ENCODE data around the gene RORC. TPM values are rescaled to one million over a fixed set of nuclear protein-coding genes. Genes with fewer than 3 reads are reported as not detected.

RORC gene
- total and polyA plus RNA-seq, 2 of the 8 experiments (the other 6 are each of a cell fraction or from before 2014, with no cell fraction given) = 0.44 to 0.54 TPM

- no peaks in the 10 kb centered on the region for H3K79me1 ChIP-seq (ENCODE audit: low read depth, low read length)
- no peak overlapping the region for H3K4me2 ChIP-seq (ENCODE audit: insufficient read depth in 1 of 2, low read depth in 2 of 2, low read length in 2 of 2)
- no peak overlapping the region for H3K23ac ChIP-seq (ENCODE audit: insufficient read length)
- no peak for FAIRE-seq
- no peak overlapping the region for H3K27ac ChIP-seq (ENCODE audit: low read depth, low read length)
- H3K18ac ChIP-seq (ENCODE audit: extremely low read depth, low read length) = no peak overlapping the region
- H2AK5ac ChIP-seq (ENCODE audit: low read depth, low read length) = no peak overlapping the region
- H2BK12ac ChIP-seq (ENCODE audit: low read depth, low read length) = no peak overlapping the region
- no peaks in the 10 kb centered on the region for H3K9me3 ChIP-seq (ENCODE audit: insufficient read depth in 2 of 2, low read depth in 1 of 2, low read length in 1 of 2)
- H4K91ac ChIP-seq (replicated peaks; ENCODE audit: insufficient read length, low read length) = no peak overlapping the region
- POLR2A ChIA-PET (ENCODE audit: partially characterized antibody) = no interaction called here
- peaks cover 2% of the 10 kb centered on the region; the same call in 1 of the 2 replicates for H3K23me2 ChIP-seq (ENCODE audit: low read depth, low read length)
- CTCF ChIA-PET (ENCODE audit: partially characterized antibody) = interaction anchor here (0.6 to 0.9 kb wide), 4 partner anchors 21 to 143 kb away, joined by 3 to 7 read pairs (median 4); partner anchors contain the start of genes C2CD4D and RIIAD1
- H3K14ac ChIP-seq (ENCODE audit: insufficient read length) = no peak overlapping the region
- 50% methylated on average over 2 of the region's 2 CpGs; no CpG with 5 or more reads in 1 of the 2 experiments for WGBS, 2 experiments (ENCODE audit: extremely low coverage in 1 of 2, insufficient coverage in 1 of 2, insufficient read length in 1 of 2, insufficient replicate concordance in 2 of 2, low coverage in 1 of 2, low lambda C conversion rate in 2 of 2, missing lambda C conversion rate in 1 of 2)
- no peak overlapping the region for H2BK120ac ChIP-seq (replicated peaks; ENCODE audit: low read depth, low read length)
- H3K56ac ChIP-seq (replicated peaks; ENCODE audit: insufficient read length, low read depth, low read length) = no peak overlapping the region
- H4K8ac ChIP-seq (ENCODE audit: extremely low read depth, insufficient read depth, low read length) = no peak overlapping the region
- H3K79me2 ChIP-seq (ENCODE audit: control insufficient read depth in 1 of 2, insufficient read depth in 2 of 2, low read length in 2 of 2) = no peaks in the 10 kb centered on the region
- H3K36me3 ChIP-seq (ENCODE audit: control insufficient read depth in 2 of 4, insufficient read depth in 4 of 4, low read length in 3 of 4) = no peaks in the 10 kb centered on the region
- H3K4me1 ChIP-seq (replicated peaks in 1 of 4; ENCODE audit: control insufficient read depth in 3 of 4, insufficient read depth in 4 of 4, low read length in 3 of 4) = peaks cover 8 to 16% (median 12%) of the 10 kb centered on the region in 4 experiments
- no peak overlapping the region for H2BK5ac ChIP-seq (ENCODE audit: low read depth, low read length)
- no peak overlapping the region for H3K4ac ChIP-seq (replicated peaks; ENCODE audit: insufficient read length, low read depth, low read length)
- peaks cover 4 to 8% of the 10 kb centered on the region in 2 experiments for H4K20me1 ChIP-seq (replicated peaks in 1 of 2; ENCODE audit: control insufficient read depth in 1 of 2, insufficient read depth in 2 of 2, low read length in 2 of 2)
- DNase-seq (ENCODE audit: low read depth in 1 of 2, low spot score in 2 of 2) = no peak
- no peak overlapping the region for H3K9ac ChIP-seq (replicated peaks in 1 of 4; ENCODE audit: extremely low read depth in 1 of 4, low read depth in 3 of 4, low read length in 3 of 4)
- H3K4me3 ChIP-seq (ENCODE audit: extremely low read depth in 1 of 4, insufficient read depth in 2 of 4, low read depth in 3 of 4, low read length in 4 of 4) = no peak overlapping the region
- H4K5ac ChIP-seq (ENCODE audit: insufficient read length, low read depth, low read length) = no peak overlapping the region
- no peak overlapping the region for H2BK20ac ChIP-seq (ENCODE audit: low read length)
- no peak overlapping the region for H2AFZ ChIP-seq (ENCODE audit: low read length)
- no peak overlapping the region for H2BK15ac ChIP-seq (ENCODE audit: low read length)
- peaks cover 11 to 45% (median 31%) of the 10 kb centered on the region in 4 experiments for H3K27me3 ChIP-seq (replicated peaks in 1 of 4; ENCODE audit: control insufficient read depth in 3 of 4, extremely low read depth in 1 of 4, insufficient read depth in 3 of 4, low read length in 3 of 4)
- TF ChIP-seq MAFK (IDR thresholded peaks at IDR 0.05; ENCODE audit: low read depth, low read length) (no peak), JUN (IDR thresholded peaks at IDR 0.05; ENCODE audit: low read depth, low read length) (no peak), TAF1 (IDR thresholded peaks at IDR 0.05; ENCODE audit: low read depth, low read length) (no peak), RXRA (IDR thresholded peaks at IDR 0.05; ENCODE audit: insufficient read depth, low read depth, low read length) (no peak), POLR2A (IDR thresholded peaks at IDR 0.05; ENCODE audit: control extremely low read depth in 1 of 2, low read depth in 2 of 2, low read length in 2 of 2) (no peak), SAP30 (IDR thresholded peaks at IDR 0.05; ENCODE audit: insufficient read depth, insufficient replicate concordance, low read length) (no peak), JUND (IDR thresholded peaks at IDR 0.05; ENCODE audit: low read length) (no peak), CREB1 (IDR thresholded peaks at IDR 0.05) (no peak), TEAD4 (IDR thresholded peaks at IDR 0.05; ENCODE audit: low read depth, low read length) (no peak), SP4 (IDR thresholded peaks at IDR 0.05; ENCODE audit: low read length) (no peak), RBBP5 (IDR thresholded peaks at IDR 0.05; ENCODE audit: borderline replicate concordance, low read depth, low read length) (no peak), HDAC2 (IDR thresholded peaks at IDR 0.05; ENCODE audit: borderline replicate concordance in 1 of 2, low read depth in 2 of 2, low read length in 2 of 2) (no peak)
- TF ChIP-seq, protein P1, sequence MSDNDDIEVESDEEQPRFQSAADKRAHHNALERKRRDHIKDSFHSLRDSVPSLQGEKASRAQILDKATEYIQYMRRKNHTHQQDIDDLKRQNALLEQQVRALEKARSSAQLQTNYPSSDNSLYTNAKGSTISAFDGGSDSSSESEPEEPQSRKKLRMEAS (IDR thresholded peaks at IDR 0.05) = no peak
These were observed 32.8 kb upstream of the RORC start for GRCh38 chr1:151864411-151864810.

Data from H1 (cell line).